Measurements from ENCODE around the gene COL4A3. TPM values are rescaled to one million over a fixed set of nuclear protein-coding genes. Genes with fewer than 3 reads are reported as not detected.

The COL4A3 gene
- total RNA-seq, 2 donors from 2014 or later: 1.7 to 2.4 TPM

GRCh38 chr2:227340106-227340505 is 175.7 kb downstream of the COL4A3 start:
- no peak for TF ChIP-seq CTCF (conservative IDR thresholded peaks at IDR 0.05)
- Mint-ChIP-seq H3K27ac (no peak overlapping the region), H3K36me3 (ENCODE audit: low read depth) (peaks cover 35% of the 10 kb centered on the region), H3K27me3 (ENCODE audit: insufficient read depth) (no peaks in the 10 kb centered on the region), H3K9me3 (no peaks in the 10 kb centered on the region), H3K4me3 (no peak overlapping the region), H3K4me1 (no peaks in the 10 kb centered on the region)
- Histone ChIP-seq H3K9ac (ENCODE audit: extremely low read depth, low read length, poor library complexity, severe bottlenecking) (no peak overlapping the region), H3K27me3 (ENCODE audit: control insufficient read depth, insufficient read depth, low read length, poor library complexity, severe bottlenecking) (no peaks in the 10 kb centered on the region), H3K4me3 (ENCODE audit: low read length) (no peak overlapping the region), H3K27ac (ENCODE audit: low read depth, low read length) (no peak overlapping the region), H3K4me1 (ENCODE audit: control insufficient read depth, insufficient read depth, low read length) (no peaks in the 10 kb centered on the region), H3K9me3 (ENCODE audit: control insufficient read depth, low read length) (no peaks in the 10 kb centered on the region), H3K36me3 (ENCODE audit: control insufficient read depth, insufficient read depth, low read length) (peaks cover 57% of the 10 kb centered on the region)
- no peak for DNase-seq
- WGBS, 2 experiments (ENCODE audit: insufficient coverage in 1 of 2, insufficient read length in 1 of 2): 72 to 90% methylated on average over 3 to 6 of the region's 6 CpGs

GRCh38 chr2:227341553-227341952 is 177.1 kb downstream of the COL4A3 start:
- no peak for TF ChIP-seq CTCF (conservative IDR thresholded peaks at IDR 0.05)
- Histone ChIP-seq H3K4me3 (ENCODE audit: low read length) (no peak overlapping the region), H3K4me1 (ENCODE audit: control insufficient read depth, insufficient read depth, low read length) (no peaks in the 10 kb centered on the region), H3K27me3 (ENCODE audit: control insufficient read depth, insufficient read depth, low read length, poor library complexity, severe bottlenecking) (no peaks in the 10 kb centered on the region), H3K27ac (ENCODE audit: low read depth, low read length) (no peak overlapping the region), H3K9me3 (ENCODE audit: control insufficient read depth, low read length) (no peaks in the 10 kb centered on the region), H3K9ac (ENCODE audit: extremely low read depth, low read length, poor library complexity, severe bottlenecking) (no peak overlapping the region), H3K36me3 (ENCODE audit: control insufficient read depth, insufficient read depth, low read length) (peaks cover 54% of the 10 kb centered on the region)
- Mint-ChIP-seq H3K4me1 (no peaks in the 10 kb centered on the region), H3K4me3 (no peak overlapping the region), H3K36me3 (ENCODE audit: low read depth) (peaks cover 20% of the 10 kb centered on the region), H3K9me3 (no peaks in the 10 kb centered on the region), H3K27ac (no peak overlapping the region), H3K27me3 (ENCODE audit: insufficient read depth) (no peaks in the 10 kb centered on the region)
- WGBS, 2 experiments (ENCODE audit: insufficient coverage in 1 of 2, insufficient read length in 1 of 2): 100% methylated on average over 1 of the region's 2 CpGs; no CpG with 5 or more reads in 1 of the 2 experiments
- no peak for DNase-seq

GRCh38 chr2:227344231-227344630 is 179.8 kb downstream of the COL4A3 start:
- Mint-ChIP-seq H3K4me3 (no peak overlapping the region), H3K27me3 (ENCODE audit: insufficient read depth) (no peaks in the 10 kb centered on the region), H3K36me3 (ENCODE audit: low read depth) (peaks cover 23% of the 10 kb centered on the region), H3K4me1 (peaks cover 4% of the 10 kb centered on the region), H3K9me3 (no peaks in the 10 kb centered on the region), H3K27ac (no peak overlapping the region)
- 92% methylated on average over 2 of the region's 2 CpGs; no CpG with 5 or more reads in 1 of the 2 experiments for WGBS, 2 experiments (ENCODE audit: insufficient coverage in 1 of 2, insufficient read length in 1 of 2)
- Histone ChIP-seq H3K36me3 (ENCODE audit: control insufficient read depth, insufficient read depth, low read length) (peaks cover 57% of the 10 kb centered on the region), H3K27me3 (ENCODE audit: control insufficient read depth, insufficient read depth, low read length, poor library complexity, severe bottlenecking) (no peaks in the 10 kb centered on the region), H3K4me1 (ENCODE audit: control insufficient read depth, insufficient read depth, low read length) (no peaks in the 10 kb centered on the region), H3K4me3 (ENCODE audit: low read length) (no peak overlapping the region), H3K27ac (ENCODE audit: low read depth, low read length) (no peak overlapping the region), H3K9me3 (ENCODE audit: control insufficient read depth, low read length) (no peaks in the 10 kb centered on the region), H3K9ac (ENCODE audit: extremely low read depth, low read length, poor library complexity, severe bottlenecking) (no peak overlapping the region)
- DNase-seq: no peak
- no peak for TF ChIP-seq CTCF (conservative IDR thresholded peaks at IDR 0.05)
